ENCODE data around the gene DCTD. TPM values are rescaled to one million over a fixed set of nuclear protein-coding genes. Genes with fewer than 3 reads are reported as not detected.

The DCTD gene
- total and polyA plus RNA-seq, 7 donors: 30.5 to 63.4 (median 47.3) TPM

DNA sequence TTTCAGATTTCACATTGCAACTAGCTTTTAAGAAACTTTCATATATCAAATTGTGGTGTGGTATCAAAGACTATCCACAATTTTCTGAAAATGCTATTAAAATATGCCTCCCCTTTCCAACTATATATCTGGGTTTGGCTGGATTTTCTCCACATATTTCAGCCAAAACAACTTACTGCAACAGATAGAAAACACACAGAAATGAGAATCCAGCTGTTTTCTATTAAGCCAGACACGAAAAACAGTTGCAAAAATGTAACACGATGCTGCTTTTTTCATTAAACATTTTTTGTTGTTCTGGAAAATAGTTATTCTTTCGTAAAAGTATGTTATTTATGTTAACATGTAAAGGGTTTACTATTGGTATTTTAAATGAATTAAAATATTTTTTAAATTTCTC lies 33.1 kb downstream of the DCTD start:
- intact Hi-C loops (cut with DNase I): no loop called here
- no peak for ATAC-seq
- no peaks in the 10 kb centered on the region for H3K9me3 ChIP-seq
- peaks cover 0 to 39% of the 10 kb centered on the region in 2 donors for H3K36me3 ChIP-seq (ENCODE audit: insufficient read depth in 1 of 2, low read depth in 1 of 2)
- WGBS, 3 donors: 54 to 77% (median 64%) methylated on average over 3 of the region's 3 CpGs
- no peak for TF ChIP-seq CTCF (IDR thresholded peaks at IDR 0.05)
- no peak for DNase-seq
- H3K27me3 ChIP-seq (ENCODE audit: insufficient read depth in 3 of 3, low read length in 2 of 3): no peaks in the 10 kb centered on the region
- no peaks in the 10 kb centered on the region for H3K4me1 ChIP-seq
- H3K4me3 ChIP-seq: no peak overlapping the region
- no peak overlapping the region for H3K27ac ChIP-seq

- WGBS, 3 donors: 92 to 97% (median 96%) methylated on average over 8 of the region's 8 CpGs
- intact Hi-C loops (cut with DNase I): no loop called here
Observed at GRCh38 chr4:182883351-182883750, 33.8 kb downstream of the DCTD start.

GRCh38 chr4:182881914-182882313 lies 35.3 kb downstream of the DCTD start:
- TF ChIP-seq CTCF (IDR thresholded peaks at IDR 0.05): no peak
- Histone ChIP-seq H3K27ac (no peak overlapping the region), H3K36me3 (ENCODE audit: insufficient read depth in 1 of 2, low read depth in 1 of 2) (peaks cover 0 to 31% of the 10 kb centered on the region in 2 donors), H3K9me3 (no peaks in the 10 kb centered on the region), H3K27me3 (ENCODE audit: insufficient read depth in 3 of 3, low read length in 2 of 3) (no peaks in the 10 kb centered on the region), H3K4me1 (no peaks in the 10 kb centered on the region), H3K4me3 (no peak overlapping the region)
- intact Hi-C loops (cut with DNase I): no loop called here
- WGBS, 3 donors: 32 to 39% (median 34%) methylated on average over 16 of the region's 16 CpGs
- DNase-seq: no peak
- ATAC-seq: no peak

More at GRCh38 chr4:182883351-182883750, 33.8 kb downstream of the DCTD start:
- peaks cover 0 to 32% of the 10 kb centered on the region in 2 donors for H3K36me3 ChIP-seq (ENCODE audit: insufficient read depth in 1 of 2, low read depth in 1 of 2)
- no peak overlapping the region for H3K4me3 ChIP-seq
- TF ChIP-seq CTCF (IDR thresholded peaks at IDR 0.05): no peak
- no peak overlapping the region for H3K27ac ChIP-seq
- no peaks in the 10 kb centered on the region for H3K4me1 ChIP-seq
- H3K27me3 ChIP-seq (ENCODE audit: insufficient read depth in 3 of 3, low read length in 2 of 3): no peaks in the 10 kb centered on the region
- H3K9me3 ChIP-seq: no peaks in the 10 kb centered on the region
- DNase-seq (no peak), ATAC-seq (no peak)

DNA sequence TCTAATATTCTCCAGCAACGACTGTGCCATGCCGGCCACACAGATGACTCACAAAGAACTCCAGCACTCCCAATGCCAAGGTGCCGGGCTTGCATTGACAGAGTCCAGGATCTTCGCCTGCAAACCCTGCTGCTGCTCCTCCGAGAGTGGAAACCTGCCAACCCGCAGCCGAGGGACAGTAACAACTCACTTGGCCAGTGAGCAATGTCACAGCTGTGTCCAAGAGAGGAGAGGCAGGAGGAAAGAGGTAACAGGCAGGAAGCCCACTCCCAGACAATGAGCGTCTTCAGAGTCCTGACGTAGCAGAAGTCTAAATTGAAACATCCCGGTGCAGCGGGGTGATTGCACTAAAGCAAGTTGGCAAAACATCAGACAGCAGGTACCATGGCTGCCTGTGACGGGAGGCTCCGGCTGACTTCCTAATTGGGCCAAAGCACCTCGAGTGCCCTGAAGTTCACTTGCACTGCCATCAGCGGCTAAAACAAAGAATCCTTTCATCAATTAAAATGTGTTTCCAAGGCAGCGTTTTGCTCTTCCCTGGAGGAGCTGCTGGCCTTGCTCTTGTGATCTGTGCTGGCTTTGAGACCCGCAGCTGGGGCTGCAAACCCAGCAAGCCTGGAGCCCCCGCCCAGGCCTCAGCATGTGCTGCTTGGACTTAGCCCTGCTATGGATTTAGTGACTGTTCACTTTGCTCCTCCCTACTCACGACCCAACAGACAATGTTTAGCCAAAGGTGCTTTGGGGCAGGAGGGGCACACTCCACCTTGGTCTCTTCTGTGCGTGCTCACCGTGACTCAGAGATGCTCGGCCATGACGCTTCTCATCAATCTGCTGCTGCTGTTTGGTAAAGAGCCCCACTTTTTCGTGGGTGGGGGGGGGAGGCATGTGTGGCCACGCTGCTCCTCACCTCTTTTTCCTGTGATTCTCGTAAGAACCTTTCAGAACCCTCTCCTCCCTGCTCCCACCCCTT lies 36.5 kb downstream of the DCTD start:
- ATAC-seq: peak; percentile 63 to 81 (median 71)
- no peaks in the 10 kb centered on the region for H3K9me3 ChIP-seq
- 35 to 40% (median 40%) methylated on average over 26 of the region's 26 CpGs for WGBS, 3 donors
- peaks cover 0 to 21% of the 10 kb centered on the region in 2 donors for H3K36me3 ChIP-seq (ENCODE audit: insufficient read depth in 1 of 2, low read depth in 1 of 2)
- intact Hi-C loops (cut with DNase I): no loop called here
- no peaks in the 10 kb centered on the region for H3K27me3 ChIP-seq (ENCODE audit: insufficient read depth in 3 of 3, low read length in 2 of 3)
- DNase-seq: peak in 1 of 2 donors; percentile 41
- no peak for TF ChIP-seq CTCF (IDR thresholded peaks at IDR 0.05)
- H3K27ac ChIP-seq: no peak overlapping the region
- H3K4me3 ChIP-seq: peak overlapping the region; percentile 15
- no peaks in the 10 kb centered on the region for H3K4me1 ChIP-seq

All from psoas muscle (tissue), 8 donors.